OCI-LY3 (cell line): Measurements from ENCODE around the gene KIF12.

Source experiments
- CTCF ChIP-seq: fragments of 200-600, 300-600 bp; sonication (generic); IDR thresholded peaks from 2 replicates; pipeline ENCODE4 v1.5.1; 2014; ENCODE audit warnings: antibody characterized with exemption, low read length, low read depth
- EZH2phosphoT487 ChIP-seq: fragments of 200-600 bp; shearing (Covaris generic); IDR thresholded peaks from 2 replicates; pipeline ENCODE4 v1.6.1; 2018; ENCODE audit warnings: antibody characterized with exemption, mixed run types, low read depth

- TF ChIP-seq CTCF (no peak), EZH2phosphoT487 (no peak)
Observed at GRCh38 chr9:114080773-114081440, 18.2 kb downstream of the KIF12 start.
